Heart left ventricle (tissue), 16 donors: ENCODE results near the gene EIF5A. TPM values are rescaled to one million over a fixed set of nuclear protein-coding genes. Genes with fewer than 3 reads are reported as not detected.
A peak's percentile ranks its signal among the peaks of the same experiment; 100 is the strongest.

Experiments
- ATAC-seq, 4 donors: fragments of 200-7000 bp; cut with Tn5 transposase; one replicate each; pipeline ENCODE4 v1.9.1; 2020 to 2022; ENCODE audit warnings: moderate library complexity in 4 of 4, mild to moderate bottlenecking in 3 of 4, moderate number of reproducible peaks in 1 of 4
- DNase-seq, 5 donors: peaks; one replicate each; pipeline ENCODE4 v3.0.0-alpha.2; 2020
- H3K27ac ChIP-seq, 12 donors: fragments of 200-600 bp; sonication (generic) in 4 of 12; one replicate each; pipeline versions ENCODE4 v1.5.0 to v1.8.0; 2016 to 2022; ENCODE audit warnings: mild to moderate bottlenecking in 2 of 12
- H3K27me3 ChIP-seq, 9 donors: fragments of 200-600 bp; sonication (generic) in 2 of 9; one replicate each; pipeline versions ENCODE4 v1.5.1 to v1.8.0; 2016 to 2022; ENCODE audit warnings: mild to moderate bottlenecking in 3 of 9
- H3K36me3 ChIP-seq, 9 donors: fragments of 200-600 bp; sonication (generic) in 2 of 9; one replicate each; pipeline versions ENCODE4 v1.5.0 to v1.8.0; 2018 to 2022; ENCODE audit warnings: mild to moderate bottlenecking in 2 of 9
- H3K4me1 ChIP-seq, 12 donors: fragments of 200-600 bp; sonication (generic) in 4 of 12; one replicate each; pipeline versions ENCODE4 v1.5.0 to v1.8.0; 2016 to 2022; ENCODE audit warnings: mild to moderate bottlenecking in 3 of 12
- H3K4me3 ChIP-seq, 12 donors: fragments of 200-600 bp; sonication (generic) in 4 of 12; one replicate each; pipeline versions ENCODE4 v1.5.0 to v1.8.0; 2017 to 2022; ENCODE audit warnings: mild to moderate bottlenecking in 9 of 12, moderate library complexity in 4 of 12
- H3K9me3 ChIP-seq, 12 donors: fragments of 200-600 bp; sonication (generic) in 4 of 12; one replicate each; pipeline versions ENCODE4 v1.5.0 to v1.8.0; 2016 to 2022; ENCODE audit warnings: mild to moderate bottlenecking in 1 of 12
- CTCF ChIP-seq, 12 donors: fragments of 200-600 bp; sonication (generic) in 4 of 12; IDR thresholded peaks; one replicate each; pipeline versions ENCODE4 v1.5.0 to v1.8.0; 2018 to 2022; ENCODE audit warnings: antibody characterized with exemption in 12 of 12, mild to moderate bottlenecking in 5 of 12
- POLR2A ChIP-seq, 2 donors: fragments of 450-650 bp; IDR thresholded peaks; one replicate each; pipeline ENCODE4 v1.6.1; 2017; ENCODE audit warnings: antibody characterized with exemption in 2 of 2, mild to moderate bottlenecking in 2 of 2, moderate library complexity in 2 of 2
- WGBS, 4 donors: extraction: QIAGEN DNeasy Blood & Tissue Kit in 2 of 4; methylation state at CpG; one replicate each; pipeline versions ENCODE4 v1.1.5 to v1.1.7; 2013 to 2018; 5-methylcytosine and 5-hydroxymethylcytosine counted together
- intact Hi-C, 10 donors: fragments of 100-400 bp; cut with DNase I; formaldehyde crosslinking; loops; one replicate each; pipeline versions ENCODE4 v1.11.1 to v1.14.2; 2022
- polyA plus RNA-seq, 2 donors: library from polyadenylated mRNA; stranded (reverse); fragments of 200-250 nt; gene quantifications; one replicate each; pipeline ENCODE4 v1.2.3, GENCODE V29; 2013
- total RNA-seq, 9 donors: library from RNA; depleted of rRNA in 2 of 9; stranded (reverse); fragments of >200 nt in 2 of 9; fragmentation: NEBNext Ultra II Directional in 3 of 9; extraction: Animal tissue kit (Norgen Biotek cat#: 25700) in 3 of 9; gene quantifications; one replicate each; pipeline versions ENCODE4 v1.1.0 to v1.2.4, GENCODE V29; 2016 to 2023
- donor health status: ischemic (EF 13 %, LVEDD 7.1; RV severe dilation, severe dysfunction).
- donor health status: healthy with polysubstance abuse.
- donor health status: DM: no; HTN: yes; CAD: no.
- donor health status: DM: no; HTN: no; CAD: no.
- donor health status: ischemic (EF 25% LVEDD 6.9; RV normal size, moderate dysfunction).
- donor health status: ischemic (EF 25% LVEDD 5.7; RV mildly dilated, moderate dysfunction).
- donor health status: healthy.
- donor health status: DM: yes; HTN: yes; CAD: no.
- donor health status: ischemic (EF 35%, LVEDD 5.7; RV mildly dilated, moderate dysfunction).
- donor health status: nonischemic (EF 11% LVEDD 7.7; RV severe dilation, severe dysfunction).
- donor health status: DM: yes; HTN: yes; CAD: no.
- donor health status: PGD.
- donor health status: ischemic (EF 29% LVEDD 5.4; RV normal size, mild dysfunction).
- donor health status: nonischemic (EF 23%, LVEDD 6.1; RV moderate dilation, normal function).

EIF5A gene
- total and polyA plus RNA-seq, 11 donors = 120 to 934 (median 268) TPM

GRCh38 chr17:7356756-7357155 lies 49.3 kb downstream of the EIF5A start:
- intact Hi-C loops = loop anchor here (2.0 to 10.0 kb wide), 14 partner anchors 36 to 328 kb away; partner anchors contain the start of genes FGF11 (in 5 of the 10), TMEM102 (in 5 of the 10), PLSCR3 (in 4 of the 10) and SENP3 (in 3 of the 10)
- peak overlapping the region in 2 of 12 donors; percentile 9 to 30 for H3K27ac ChIP-seq

DNA sequence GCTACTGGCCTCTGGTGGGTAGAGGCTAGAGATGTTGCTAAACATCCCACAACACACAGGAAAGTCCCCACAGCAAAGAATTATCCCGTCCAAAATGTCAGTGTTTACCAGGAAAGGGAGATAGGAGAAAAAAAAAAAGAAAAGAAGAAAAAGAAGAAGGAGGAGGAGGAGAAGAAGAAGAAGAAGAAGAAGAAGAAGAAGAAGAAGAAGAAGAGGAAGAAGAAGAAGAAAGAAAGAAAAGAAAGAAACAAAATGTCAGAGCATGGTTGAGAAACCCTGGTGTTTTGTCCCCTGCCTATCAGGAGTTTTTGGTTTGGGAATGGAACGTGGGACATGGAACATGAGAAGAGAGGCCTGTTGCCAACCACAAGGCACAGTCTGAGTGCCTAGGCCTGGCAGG lies 50.0 kb downstream of the EIF5A start:
- TF ChIP-seq CTCF (IDR thresholded peaks at IDR 0.05) (no peak), POLR2A (IDR thresholded peaks at IDR 0.05) (no peak)
- Histone ChIP-seq H3K36me3 (no peaks in the 10 kb centered on the region), H3K9me3 (no peaks in the 10 kb centered on the region), H3K27ac (peak overlapping the region in 1 of 12 donors; percentile 9), H3K27me3 (no peaks in the 10 kb centered on the region), H3K4me1 (peaks cover 0 to 40% (median 24%) of the 10 kb centered on the region in 12 donors), H3K4me3 (no peak overlapping the region)
- 64 to 82% (median 68%) methylated on average over 2 of the region's 2 CpGs for WGBS, 4 donors
- intact Hi-C loops = loop anchor here (2.0 to 10.0 kb wide), 14 partner anchors 35 to 327 kb away; partner anchors contain the start of genes FGF11 (in 5 of the 10), TMEM102 (in 5 of the 10), PLSCR3 (in 4 of the 10) and SENP3 (in 3 of the 10)
- DNase-seq = no peak
- no peak for ATAC-seq

More at GRCh38 chr17:7356756-7357155, 49.3 kb downstream of the EIF5A start:
- no peaks in the 10 kb centered on the region for H3K36me3 ChIP-seq
- WGBS, 4 donors = 60 to 75% (median 64%) methylated on average over 8 of the region's 8 CpGs
- TF ChIP-seq CTCF (IDR thresholded peaks at IDR 0.05) = no peak
- no peak for TF ChIP-seq POLR2A (IDR thresholded peaks at IDR 0.05)
- DNase-seq (no peak), ATAC-seq (no peak)
- no peak overlapping the region for H3K4me3 ChIP-seq
- H3K4me1 ChIP-seq = peaks cover 0 to 41% (median 25%) of the 10 kb centered on the region in 12 donors
- no peaks in the 10 kb centered on the region for H3K9me3 ChIP-seq
- H3K27me3 ChIP-seq = no peaks in the 10 kb centered on the region

GRCh38 chr17:7361906-7362305 lies 54.5 kb downstream of the EIF5A start:
- H3K4me1 ChIP-seq = no peaks in the 10 kb centered on the region
- intact Hi-C loops = loop anchor here in 1 of 10 donors (10.0 kb wide), 1 partner anchor 143 kb away; no protein-coding TSS in a partner anchor
- H3K27ac ChIP-seq = no peak overlapping the region
- TF ChIP-seq POLR2A (IDR thresholded peaks at IDR 0.05) = no peak
- DNase-seq (no peak), ATAC-seq (no peak)
- no peak overlapping the region for H3K4me3 ChIP-seq
- H3K27me3 ChIP-seq = no peaks in the 10 kb centered on the region
- H3K9me3 ChIP-seq = no peaks in the 10 kb centered on the region
- 54 to 69% (median 62%) methylated on average over 3 of the region's 3 CpGs for WGBS, 4 donors
- no peaks in the 10 kb centered on the region for H3K36me3 ChIP-seq

Other genes with a start within 250 kb of the EIF5A start
Only the 30 nearest of the 32 such genes appear.
- gene ASGR2, start 192.8 kb upstream of the EIF5A start, total RNA-seq = 1 to 10 TPM in 1 of 9 donors, under 1 TPM in 2, not detected in 6; 0.29 to 2.1 (median 0.39) TPM
- under 1 TPM in 1 of 2 donors, not detected in 1; 0.28 TPM for gene ASGR2, start 192.8 kb upstream of the EIF5A start, polyA plus RNA-seq
- 1 to 10 TPM in 3 of 9 donors, under 1 TPM in 3, not detected in 3; 0.23 to 3.5 (median 0.72) TPM for gene ASGR1, start 128.3 kb upstream of the EIF5A start, total RNA-seq
- under 1 TPM; 0.19 to 0.64 TPM for gene ASGR1, start 128.3 kb upstream of the EIF5A start, polyA plus RNA-seq
- gene DLG4, start 87.8 kb upstream of the EIF5A start, total RNA-seq = 10 to 100 TPM; 12.0 to 24.3 (median 16.6) TPM
- 10 to 100 TPM in 1 of 2 donors, 1 to 10 TPM in 1; 5.3 to 15.5 TPM for gene DLG4, start 87.8 kb upstream of the EIF5A start, polyA plus RNA-seq
- gene ACADVL, start 87.7 kb upstream of the EIF5A start, total RNA-seq = 1,000 to 10,000 TPM in 7 of 9 donors, 100 to 1,000 TPM in 2; 874 to 2,110 (median 1,385) TPM
- 1,000 to 10,000 TPM in 1 of 2 donors, 100 to 1,000 TPM in 1; 601 to 2,758 TPM for gene ACADVL, start 87.7 kb upstream of the EIF5A start, polyA plus RNA-seq
- 10 to 100 TPM; 14.0 to 28.6 (median 17.8) TPM for gene DVL2, start 73.1 kb upstream of the EIF5A start, total RNA-seq
- gene DVL2, start 73.1 kb upstream of the EIF5A start, polyA plus RNA-seq = 10 to 100 TPM; 13.0 to 15.6 TPM
- gene PHF23, start 68.2 kb upstream of the EIF5A start, total RNA-seq = 10 to 100 TPM; 19.1 to 36.7 (median 23.0) TPM
- gene PHF23, start 68.2 kb upstream of the EIF5A start, polyA plus RNA-seq = 10 to 100 TPM; 13.7 to 31.8 TPM
- 100 to 1,000 TPM; 293 to 591 (median 491) TPM for gene GABARAP, start 65.2 kb upstream of the EIF5A start, total RNA-seq
- 100 to 1,000 TPM; 580 to 674 TPM for gene GABARAP, start 65.2 kb upstream of the EIF5A start, polyA plus RNA-seq
- gene CTDNEP1, start 55.9 kb upstream of the EIF5A start, total RNA-seq = 100 to 1,000 TPM in 6 of 9 donors, 10 to 100 TPM in 3; 54.0 to 126 (median 107) TPM
- 100 to 1,000 TPM in 1 of 2 donors, 10 to 100 TPM in 1; 54.4 to 120 TPM for gene CTDNEP1, start 55.9 kb upstream of the EIF5A start, polyA plus RNA-seq
- gene ELP5, start 55.4 kb upstream of the EIF5A start, total RNA-seq = 10 to 100 TPM; 28.0 to 87.2 (median 52.6) TPM
- gene ELP5, start 55.4 kb upstream of the EIF5A start, polyA plus RNA-seq = 10 to 100 TPM; 33.5 to 47.0 TPM
- 1 to 10 TPM in 5 of 9 donors, under 1 TPM in 2, not detected in 2; 0.36 to 2.6 (median 2.0) TPM for gene CLDN7, start 45.1 kb upstream of the EIF5A start, total RNA-seq
- gene CLDN7, start 45.1 kb upstream of the EIF5A start, polyA plus RNA-seq = 1 to 10 TPM; 1.1 to 1.3 TPM
- gene SLC2A4, start 25.9 kb upstream of the EIF5A start, total RNA-seq = 100 to 1,000 TPM in 7 of 9 donors, 10 to 100 TPM in 2; 82.0 to 184 (median 172) TPM
- gene SLC2A4, start 25.9 kb upstream of the EIF5A start, polyA plus RNA-seq = 100 to 1,000 TPM in 1 of 2 donors, 10 to 100 TPM in 1; 48.5 to 107 TPM
- gene YBX2, start 13.0 kb upstream of the EIF5A start, total RNA-seq = 1 to 10 TPM in 1 of 9 donors, under 1 TPM in 8; 0.32 to 1.6 (median 0.56) TPM
- 1 to 10 TPM in 1 of 2 donors, under 1 TPM in 1; 0.43 to 2.0 TPM for gene YBX2, start 13.0 kb upstream of the EIF5A start, polyA plus RNA-seq
- 100 to 1,000 TPM in 1 of 9 donors, 10 to 100 TPM in 8; 51.0 to 118 (median 61.2) TPM for gene GPS2, start 7.7 kb downstream of the EIF5A start, total RNA-seq
- gene GPS2, start 7.7 kb downstream of the EIF5A start, polyA plus RNA-seq = 10 to 100 TPM; 81.6 to 88.4 TPM
- gene NEURL4, start 21.7 kb downstream of the EIF5A start, total RNA-seq = 10 to 100 TPM; 13.6 to 39.2 (median 27.6) TPM
- gene NEURL4, start 21.7 kb downstream of the EIF5A start, polyA plus RNA-seq = 10 to 100 TPM; 23.0 to 29.6 TPM
- gene ACAP1, start 28.9 kb downstream of the EIF5A start, total RNA-seq = 10 to 100 TPM in 5 of 9 donors, 1 to 10 TPM in 3, under 1 TPM in 1; 0.88 to 24.2 (median 16.4) TPM
- 1 to 10 TPM; 2.6 to 6.1 TPM for gene ACAP1, start 28.9 kb downstream of the EIF5A start, polyA plus RNA-seq
- 1 to 10 TPM; 3.4 to 9.0 (median 5.9) TPM for gene KCTD11, start 44.5 kb downstream of the EIF5A start, total RNA-seq
- gene KCTD11, start 44.5 kb downstream of the EIF5A start, polyA plus RNA-seq = 1 to 10 TPM; 6.4 to 9.6 TPM
- not detected for gene TMEM95, start 47.5 kb downstream of the EIF5A start, total RNA-seq
- not detected for gene TMEM95, start 47.5 kb downstream of the EIF5A start, polyA plus RNA-seq
- gene TNK1, start 73.5 kb downstream of the EIF5A start, total RNA-seq = 1 to 10 TPM; 1.4 to 6.2 (median 2.2) TPM
- 1 to 10 TPM; 1.8 to 2.1 TPM for gene TNK1, start 73.5 kb downstream of the EIF5A start, polyA plus RNA-seq
- gene PLSCR3, start 86.9 kb downstream of the EIF5A start, total RNA-seq = 10 to 100 TPM; 14.3 to 29.5 (median 16.4) TPM
- gene PLSCR3, start 86.9 kb downstream of the EIF5A start, polyA plus RNA-seq = 10 to 100 TPM; 21.2 to 28.3 TPM
- gene TMEM256, start 96.5 kb downstream of the EIF5A start, total RNA-seq = 10 to 100 TPM; 51.9 to 78.7 (median 69.5) TPM
- gene TMEM256, start 96.5 kb downstream of the EIF5A start, polyA plus RNA-seq = 100 to 1,000 TPM in 1 of 2 donors, 10 to 100 TPM in 1; 74.4 to 195 TPM
- gene NLGN2, start 100.2 kb downstream of the EIF5A start, total RNA-seq = 10 to 100 TPM in 2 of 9 donors, 1 to 10 TPM in 7; 4.6 to 12.9 (median 7.3) TPM
- 10 to 100 TPM in 1 of 2 donors, 1 to 10 TPM in 1; 3.5 to 11.1 TPM for gene NLGN2, start 100.2 kb downstream of the EIF5A start, polyA plus RNA-seq
- not detected for gene SPEM1, start 112.7 kb downstream of the EIF5A start, total RNA-seq
- gene SPEM1, start 112.7 kb downstream of the EIF5A start, polyA plus RNA-seq = not detected
- not detected for gene SPEM2, start 118.0 kb downstream of the EIF5A start, total RNA-seq
- not detected for gene SPEM2, start 118.0 kb downstream of the EIF5A start, polyA plus RNA-seq
- not detected for gene SPEM3, start 121.2 kb downstream of the EIF5A start, total RNA-seq
- gene SPEM3, start 121.2 kb downstream of the EIF5A start, polyA plus RNA-seq = not detected
- gene TMEM102, start 127.8 kb downstream of the EIF5A start, total RNA-seq = 1 to 10 TPM; 1.7 to 6.8 (median 4.0) TPM
- 1 to 10 TPM; 1.8 to 4.5 TPM for gene TMEM102, start 127.8 kb downstream of the EIF5A start, polyA plus RNA-seq
- gene FGF11, start 131.9 kb downstream of the EIF5A start, total RNA-seq = 1 to 10 TPM; 2.8 to 9.6 (median 7.8) TPM
- gene FGF11, start 131.9 kb downstream of the EIF5A start, polyA plus RNA-seq = 1 to 10 TPM; 1.6 to 9.6 TPM
- gene CHRNB1, start 137.4 kb downstream of the EIF5A start, total RNA-seq = 10 to 100 TPM in 7 of 9 donors, 1 to 10 TPM in 2; 8.2 to 14.2 (median 11.0) TPM
- gene CHRNB1, start 137.4 kb downstream of the EIF5A start, polyA plus RNA-seq = 10 to 100 TPM; 11.2 to 27.3 TPM
- gene ZBTB4, start 172.0 kb downstream of the EIF5A start, total RNA-seq = 10 to 100 TPM; 51.8 to 77.2 (median 59.5) TPM
- gene ZBTB4, start 172.0 kb downstream of the EIF5A start, polyA plus RNA-seq = 10 to 100 TPM; 29.3 to 35.3 TPM
- not detected for gene SLC35G6, start 173.8 kb downstream of the EIF5A start, total RNA-seq
- gene SLC35G6, start 173.8 kb downstream of the EIF5A start, polyA plus RNA-seq = under 1 TPM in 1 of 2 donors, not detected in 1; 0.08 TPM
- 10 to 100 TPM; 31.4 to 77.6 (median 50.7) TPM for gene POLR2A, start 176.7 kb downstream of the EIF5A start, total RNA-seq
- gene POLR2A, start 176.7 kb downstream of the EIF5A start, polyA plus RNA-seq = 10 to 100 TPM; 17.3 to 18.5 TPM